DND-41 (cell line): ENCODE measurements around the gene RAB3C.

Experiments used
- EZH2 ChIP-seq: IDR thresholded peaks from 3 replicates; pipeline ENCODE4 v1.6.1; 2012; ENCODE audit warnings: borderline replicate concordance, low read depth, mild to moderate bottlenecking, moderate library complexity, low read length, inconsistent platforms; ENCODE audit not compliant: severe bottlenecking
- TF ChIP-seq, protein P1 (sequence below): IDR thresholded peaks from 2 replicates; pipeline ENCODE4 v1.5.1; 2012; ENCODE audit warnings: borderline replicate concordance, low read length, moderate library complexity, mild to moderate bottlenecking; ENCODE audit not compliant: poor library complexity, severe bottlenecking; ENCODE audit errors: extremely low read depth

DNA sequence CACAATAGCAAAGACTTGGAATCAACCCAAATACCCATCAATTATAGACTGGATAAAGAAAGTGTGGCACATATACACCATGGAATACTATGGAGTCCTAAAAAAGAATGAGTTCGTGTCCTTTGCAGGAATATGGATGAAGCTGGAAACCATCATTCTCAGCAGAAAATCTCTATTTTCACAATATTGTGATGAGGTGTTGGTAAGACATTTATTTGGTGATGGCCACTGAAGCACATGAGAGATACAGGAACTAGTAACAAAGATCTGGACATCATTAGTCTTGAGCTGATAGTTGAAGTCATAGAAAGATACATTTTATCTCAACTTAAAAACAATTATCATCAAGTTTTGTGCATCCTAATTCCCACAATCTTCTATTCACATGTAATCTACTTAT lies 70.6 kb downstream of the RAB3C start:
- no peak for TF ChIP-seq EZH2
- TF ChIP-seq, protein P1, sequence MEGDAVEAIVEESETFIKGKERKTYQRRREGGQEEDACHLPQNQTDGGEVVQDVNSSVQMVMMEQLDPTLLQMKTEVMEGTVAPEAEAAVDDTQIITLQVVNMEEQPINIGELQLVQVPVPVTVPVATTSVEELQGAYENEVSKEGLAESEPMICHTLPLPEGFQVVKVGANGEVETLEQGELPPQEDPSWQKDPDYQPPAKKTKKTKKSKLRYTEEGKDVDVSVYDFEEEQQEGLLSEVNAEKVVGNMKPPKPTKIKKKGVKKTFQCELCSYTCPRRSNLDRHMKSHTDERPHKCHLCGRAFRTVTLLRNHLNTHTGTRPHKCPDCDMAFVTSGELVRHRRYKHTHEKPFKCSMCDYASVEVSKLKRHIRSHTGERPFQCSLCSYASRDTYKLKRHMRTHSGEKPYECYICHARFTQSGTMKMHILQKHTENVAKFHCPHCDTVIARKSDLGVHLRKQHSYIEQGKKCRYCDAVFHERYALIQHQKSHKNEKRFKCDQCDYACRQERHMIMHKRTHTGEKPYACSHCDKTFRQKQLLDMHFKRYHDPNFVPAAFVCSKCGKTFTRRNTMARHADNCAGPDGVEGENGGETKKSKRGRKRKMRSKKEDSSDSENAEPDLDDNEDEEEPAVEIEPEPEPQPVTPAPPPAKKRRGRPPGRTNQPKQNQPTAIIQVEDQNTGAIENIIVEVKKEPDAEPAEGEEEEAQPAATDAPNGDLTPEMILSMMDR, result no peak
